Hematopoietic multipotent progenitor cell treated with erythropoietin and hydrocortisone succinate and interleukin-3 and kit ligand, for 6 days (in vitro differentiated cells): ENCODE results near the gene LILRB1.
"Not testable (repeated sequence)": the region's sequence is repeated elsewhere in the genome, so short reads cannot be mapped to it uniquely, and the experiment has no call there.

Experiments used
- DNase-seq: peaks from one replicate; pipeline ENCODE4 v3.0.0-alpha.2; 2015

LILRB1 gene

GRCh38 chr19:54626757-54627156 is 3.5 kb upstream of the LILRB1 start:
- no peak for DNase-seq

DNA sequence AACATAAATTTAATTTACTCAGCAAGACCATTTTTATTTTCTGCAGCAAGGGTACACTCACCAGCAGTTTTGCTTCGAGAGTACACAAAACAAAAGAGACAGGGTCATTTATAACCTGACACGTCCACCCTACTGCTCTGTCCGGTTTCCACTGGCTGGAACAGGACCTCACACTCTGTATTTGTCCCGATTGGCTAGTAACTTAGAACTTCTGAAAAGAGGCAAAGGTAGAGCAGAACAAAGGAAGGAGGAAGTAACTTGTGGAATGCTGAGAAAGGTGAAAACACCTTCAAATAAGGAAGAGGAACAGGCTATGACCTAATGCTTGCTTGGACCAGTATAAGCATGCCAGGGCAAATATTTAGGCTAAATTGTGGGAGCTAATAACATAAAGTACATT is 2.4 kb upstream of the LILRB1 start:
- DNase-seq = not testable (repeated sequence)

DNA sequence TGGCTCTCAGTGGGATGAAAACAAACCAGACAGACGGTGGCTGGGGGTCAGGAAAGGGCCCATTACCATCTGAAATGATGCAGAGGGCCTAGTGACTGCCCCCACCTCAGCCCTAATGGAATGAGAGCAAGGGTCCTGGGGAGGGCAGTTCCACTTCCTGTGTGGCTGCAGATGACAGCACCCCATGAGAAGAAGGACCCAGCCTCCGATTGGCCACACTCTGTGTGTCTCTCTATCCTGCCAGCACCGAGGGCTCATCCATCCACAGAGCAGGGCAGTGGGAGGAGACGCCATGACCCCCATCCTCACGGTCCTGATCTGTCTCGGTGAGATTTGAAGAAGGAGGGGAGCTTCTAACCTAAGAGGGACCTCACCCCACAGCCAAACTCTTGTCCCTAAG is 498 bp downstream of the LILRB1 start:
- no peak for DNase-seq

DNA sequence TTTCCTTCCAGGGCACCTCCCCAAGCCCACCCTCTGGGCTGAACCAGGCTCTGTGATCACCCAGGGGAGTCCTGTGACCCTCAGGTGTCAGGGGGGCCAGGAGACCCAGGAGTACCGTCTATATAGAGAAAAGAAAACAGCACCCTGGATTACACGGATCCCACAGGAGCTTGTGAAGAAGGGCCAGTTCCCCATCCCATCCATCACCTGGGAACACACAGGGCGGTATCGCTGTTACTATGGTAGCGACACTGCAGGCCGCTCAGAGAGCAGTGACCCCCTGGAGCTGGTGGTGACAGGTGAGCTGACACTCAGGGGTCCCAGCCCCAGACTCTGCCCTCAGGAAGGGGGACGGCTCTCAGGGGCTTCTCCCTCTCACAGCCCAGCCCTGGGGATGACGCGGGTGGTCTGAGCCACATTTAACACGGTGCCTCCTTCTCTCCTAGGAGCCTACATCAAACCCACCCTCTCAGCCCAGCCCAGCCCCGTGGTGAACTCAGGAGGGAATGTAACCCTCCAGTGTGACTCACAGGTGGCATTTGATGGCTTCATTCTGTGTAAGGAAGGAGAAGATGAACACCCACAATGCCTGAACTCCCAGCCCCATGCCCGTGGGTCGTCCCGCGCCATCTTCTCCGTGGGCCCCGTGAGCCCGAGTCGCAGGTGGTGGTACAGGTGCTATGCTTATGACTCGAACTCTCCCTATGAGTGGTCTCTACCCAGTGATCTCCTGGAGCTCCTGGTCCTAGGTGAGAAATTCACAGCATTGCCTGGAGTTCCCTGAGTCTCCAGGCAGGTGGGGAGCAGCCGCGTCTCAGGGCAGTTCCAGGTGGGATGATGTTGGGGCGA is 1.4 kb downstream of the LILRB1 start:
- DNase-seq = not testable (repeated sequence)

- not testable (repeated sequence) for DNase-seq
These were observed 2.2 kb downstream of the LILRB1 start for GRCh38 chr19:54632517-54632916.

DNA sequence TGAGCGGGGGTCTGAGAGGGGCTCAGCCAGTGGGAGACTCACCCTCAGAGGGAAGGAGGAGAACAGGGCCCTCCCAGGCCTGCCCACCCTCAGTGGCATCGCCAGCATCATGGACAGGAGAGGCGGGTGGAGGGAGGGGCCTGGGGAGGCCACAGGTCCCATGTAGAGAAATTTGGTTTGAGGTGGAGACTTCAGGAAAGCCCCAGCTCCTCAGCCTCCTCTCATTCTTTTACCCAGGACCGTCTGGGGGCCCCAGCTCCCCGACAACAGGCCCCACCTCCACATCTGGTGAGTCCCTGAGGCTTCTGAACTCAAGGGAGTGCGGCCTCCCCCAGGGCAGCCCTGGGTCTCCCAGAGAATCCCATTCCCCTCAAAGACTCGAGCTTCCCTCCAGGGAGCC is 3.1 kb downstream of the LILRB1 start:
- no peak for DNase-seq

- DNase-seq = not testable (repeated sequence)
These were observed 5.8 kb downstream of the LILRB1 start for GRCh38 chr19:54636081-54636480.

- DNase-seq = no peak
These were observed 8.4 kb downstream of the LILRB1 start for GRCh38 chr19:54638683-54639082.

- DNase-seq = not testable (repeated sequence)
These were observed 12.7 kb downstream of the LILRB1 start for GRCh38 chr19:54642953-54643352.

- DNase-seq = not testable (repeated sequence)
These were observed 13.3 kb downstream of the LILRB1 start for GRCh38 chr19:54643583-54643982.

GRCh38 chr19:54644056-54644455 is 13.8 kb downstream of the LILRB1 start:
- no peak for DNase-seq

GRCh38 chr19:54646331-54646841 is 16.1 kb downstream of the LILRB1 start:
- DNase-seq = no peak

DNA sequence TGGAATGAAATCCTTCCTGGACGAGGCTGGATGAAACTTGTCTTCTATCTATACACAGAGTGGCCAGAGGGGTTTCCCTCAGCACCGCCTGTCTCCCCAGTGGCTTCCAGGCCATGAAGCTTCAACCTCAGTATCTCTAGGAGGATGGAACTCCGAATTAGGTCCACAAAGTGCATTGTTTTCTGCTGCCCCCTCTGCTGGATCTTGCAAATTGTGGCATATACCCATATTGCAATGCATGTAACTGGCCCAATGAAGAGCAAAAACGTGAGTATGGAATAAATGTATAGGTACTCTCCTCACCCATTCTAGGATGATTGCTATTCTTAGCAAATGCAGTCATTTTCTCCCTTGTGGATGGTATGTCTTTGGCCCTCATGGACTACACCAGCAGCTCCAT is 17.8 kb downstream of the LILRB1 start:
- DNase-seq = no peak

DNA sequence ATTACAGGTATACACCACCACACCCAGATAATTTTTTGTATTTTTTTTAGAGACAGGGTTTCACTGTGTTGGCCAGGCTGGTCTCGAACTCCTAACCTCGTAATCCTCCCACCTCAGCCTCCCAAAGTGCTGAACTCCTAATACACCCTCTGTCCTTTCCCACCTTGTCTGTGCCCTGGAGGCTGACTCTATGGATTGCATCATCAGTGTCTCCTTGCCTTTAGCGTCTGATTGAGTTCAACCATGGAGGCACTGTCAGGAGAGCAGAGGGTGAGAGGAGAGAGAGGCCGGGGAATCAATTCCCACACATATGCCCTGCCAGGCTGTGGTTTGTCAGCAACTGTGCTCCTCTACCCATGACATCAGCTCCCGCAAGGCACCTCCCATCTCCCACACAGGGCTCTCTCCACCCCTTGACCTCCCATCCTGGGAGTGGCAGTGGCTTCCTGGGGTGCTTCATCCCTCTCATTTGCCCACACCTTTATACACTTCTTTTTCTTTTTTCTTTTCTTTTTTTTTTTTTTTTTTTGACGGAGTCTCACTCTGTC is 19.9 kb downstream of the LILRB1 start:
- no peak for DNase-seq

- DNase-seq = peak; percentile 57
These were observed 23.0 kb downstream of the LILRB1 start for GRCh38 chr19:54653181-54653809.

DNA sequence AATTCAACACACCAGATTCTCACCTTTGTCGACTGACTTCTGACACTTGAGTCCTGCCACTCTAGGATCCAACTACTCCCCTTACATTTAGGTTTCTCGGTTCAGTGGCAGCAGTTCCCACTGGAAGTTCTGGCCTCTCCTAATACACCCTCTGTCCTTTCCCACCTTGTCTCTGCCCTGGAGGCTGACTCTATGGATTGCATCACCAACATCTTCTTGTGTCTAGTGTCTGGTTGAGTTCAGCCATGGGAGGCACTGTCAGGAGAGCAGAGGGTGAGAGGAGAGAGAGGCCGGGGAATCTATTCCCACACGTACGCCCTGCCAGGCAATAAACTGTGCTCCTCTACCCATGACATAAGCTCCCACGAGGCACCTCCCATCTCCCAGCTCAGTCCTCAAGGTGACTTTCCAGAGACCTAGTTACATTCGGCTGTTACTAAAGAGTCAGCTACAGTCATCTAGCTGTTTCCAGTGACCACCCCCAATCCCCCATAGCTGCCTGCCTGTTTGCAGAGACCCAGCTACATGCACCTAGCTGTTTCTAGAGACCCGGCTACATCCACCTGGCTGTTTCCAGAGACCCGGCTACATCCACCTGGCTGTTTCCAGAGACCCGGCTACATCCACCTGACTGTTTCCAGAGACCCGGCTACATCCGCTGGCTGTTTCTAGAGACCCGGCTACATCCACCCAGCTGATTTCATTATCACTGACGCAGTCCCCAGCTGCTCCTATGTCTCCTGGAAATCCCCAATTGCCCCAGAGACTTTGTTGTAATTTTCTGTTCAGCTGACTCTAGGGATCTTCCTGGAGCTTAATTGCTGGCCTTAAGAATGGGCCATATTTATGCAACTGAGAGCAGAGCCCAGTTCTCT is 24.4 kb downstream of the LILRB1 start:
- DNase-seq = no peak

DNA sequence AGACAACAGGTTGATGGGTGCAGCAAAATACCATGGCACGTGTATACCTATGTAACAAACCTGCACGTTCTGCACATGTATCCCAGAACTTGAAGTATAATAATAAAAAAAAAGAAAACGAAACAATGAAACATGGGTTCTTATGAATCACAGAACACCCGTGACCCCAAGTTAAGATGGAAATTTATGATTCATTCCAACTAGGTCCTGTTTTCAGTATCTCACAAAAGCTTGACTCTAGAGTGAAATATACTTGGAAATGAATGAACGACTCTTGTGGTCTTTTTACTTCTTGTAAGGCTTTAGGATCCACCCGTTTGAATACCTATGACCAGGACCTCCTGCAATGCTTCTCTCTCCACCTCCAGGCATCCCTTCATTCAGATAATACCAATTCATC is 29.0 kb downstream of the LILRB1 start:
- DNase-seq = no peak

GRCh38 chr19:54660306-54660705 is 30.0 kb downstream of the LILRB1 start:
- DNase-seq = no peak

GRCh38 chr19:54660964-54661363 is 30.7 kb downstream of the LILRB1 start:
- no peak for DNase-seq

DNA sequence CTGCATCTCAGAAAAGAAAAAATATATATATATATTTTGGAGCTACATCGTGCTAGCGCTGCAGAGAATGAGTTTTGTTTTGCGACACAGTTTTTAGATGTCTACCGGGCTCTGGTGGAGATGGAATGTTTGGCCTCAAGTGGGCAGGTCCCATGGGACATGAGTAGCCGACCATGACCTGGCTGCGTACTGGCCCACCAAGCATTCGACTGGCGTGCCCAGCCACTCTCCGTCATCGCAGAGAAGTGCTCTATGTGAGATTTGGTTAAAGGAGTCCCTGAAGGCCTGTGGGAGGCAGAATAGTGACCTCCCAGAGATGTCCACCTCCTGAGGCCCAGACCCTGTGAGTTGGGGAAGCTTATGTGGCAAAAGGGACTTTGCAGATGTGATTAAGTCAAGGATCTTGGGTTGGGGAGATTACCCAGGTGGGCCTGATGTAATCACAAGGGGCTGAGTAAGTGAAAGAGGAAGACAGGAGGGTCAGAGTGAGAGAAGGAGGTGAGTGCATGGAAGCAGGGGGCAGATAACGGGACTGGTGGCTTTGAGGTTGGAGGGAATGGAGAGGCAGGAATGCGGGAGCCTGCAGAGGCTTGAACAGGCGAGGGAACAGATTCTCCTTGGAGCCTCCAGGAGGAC is 31.7 kb downstream of the LILRB1 start:
- no peak for DNase-seq

DNA sequence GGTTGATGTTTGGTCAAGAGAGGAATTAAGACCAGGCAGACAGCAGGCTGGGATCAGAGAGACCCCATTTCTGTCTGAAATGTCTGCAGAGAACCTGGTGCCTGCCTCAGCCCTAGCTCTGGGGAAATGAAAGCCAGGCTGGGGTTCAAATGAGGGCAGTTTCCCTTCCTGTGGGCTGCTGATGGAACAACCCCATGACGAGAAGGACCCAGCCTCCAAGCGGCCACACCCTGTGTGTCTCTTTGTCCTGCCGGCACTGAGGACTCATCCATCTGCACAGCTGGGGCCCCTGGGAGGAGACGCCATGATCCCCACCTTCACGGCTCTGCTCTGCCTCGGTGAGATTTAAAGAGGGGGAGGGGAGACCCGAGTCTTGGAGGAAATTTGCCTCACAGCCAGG is 32.4 kb downstream of the LILRB1 start, which contains the start of gene LILRB4:
TSS of gene LILRB4 (plus strand) at position 256 of the 400 bp plus-strand sequence. CDS start at position 305, 49 bp downstream.
- DNase-seq = no peak

DNA sequence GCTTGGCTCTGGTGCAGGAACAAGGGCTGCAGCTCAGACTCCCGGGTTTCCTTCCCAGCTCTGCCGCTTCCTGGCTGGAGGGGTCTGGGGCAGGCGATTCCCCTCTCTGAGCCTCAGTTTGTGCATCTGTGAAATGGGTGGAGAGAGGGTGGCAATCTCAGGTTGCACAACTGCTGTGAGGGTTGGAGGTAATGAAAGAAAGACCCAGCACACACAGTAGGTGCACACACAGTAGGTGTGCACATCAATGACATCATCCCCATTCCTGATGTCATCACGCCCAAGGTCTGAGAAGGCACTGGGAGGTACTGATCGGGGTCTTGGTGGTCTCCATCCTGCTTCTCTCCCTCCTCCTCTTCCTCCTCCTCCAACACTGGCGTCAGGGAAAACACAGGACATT is 35.2 kb downstream of the LILRB1 start:
- no peak for DNase-seq
